C4-2B (cell line): ENCODE measurements around the gene TMEM131L.
"Not testable (repeated sequence)": the region's sequence is repeated elsewhere in the genome, so short reads cannot be mapped to it uniquely, and the experiment has no call there.

ENCODE experiments used
- H3K27ac ChIP-seq: fragments of 450-650 bp; 2 replicates; pipeline ENCODE4 v1.5.1; 2017
- ZFX ChIP-seq: fragments of 450-650 bp; IDR thresholded peaks from 2 replicates; pipeline ENCODE4 v1.6.1; 2017
- TF ChIP-seq, protein P1 (sequence below): fragments of 450-650 bp; conservative IDR thresholded peaks from 2 replicates; pipeline ENCODE4 v1.5.1; 2017; ENCODE audit warnings: mild to moderate bottlenecking

TMEM131L gene

DNA sequence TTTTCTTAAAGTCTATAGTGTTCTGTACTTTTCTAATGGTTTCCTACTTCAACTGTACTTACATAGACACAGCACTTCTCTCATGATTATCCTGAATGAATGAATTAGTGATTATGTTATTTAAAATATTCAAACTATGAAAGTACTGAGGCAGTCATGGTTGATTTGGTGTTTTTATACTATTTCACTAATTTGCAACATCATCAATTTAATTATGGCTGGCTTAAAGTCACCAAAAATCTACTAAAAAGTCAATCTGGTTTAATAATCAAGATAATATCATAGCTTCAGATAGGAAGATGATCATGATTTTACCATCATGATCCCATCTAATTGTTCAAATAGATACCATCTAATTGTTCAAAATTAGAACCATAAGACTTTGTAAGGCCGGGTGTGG, 16.8 kb upstream of the TMEM131L start:
- no peak for TF ChIP-seq ZFX
- TF ChIP-seq, protein P1, sequence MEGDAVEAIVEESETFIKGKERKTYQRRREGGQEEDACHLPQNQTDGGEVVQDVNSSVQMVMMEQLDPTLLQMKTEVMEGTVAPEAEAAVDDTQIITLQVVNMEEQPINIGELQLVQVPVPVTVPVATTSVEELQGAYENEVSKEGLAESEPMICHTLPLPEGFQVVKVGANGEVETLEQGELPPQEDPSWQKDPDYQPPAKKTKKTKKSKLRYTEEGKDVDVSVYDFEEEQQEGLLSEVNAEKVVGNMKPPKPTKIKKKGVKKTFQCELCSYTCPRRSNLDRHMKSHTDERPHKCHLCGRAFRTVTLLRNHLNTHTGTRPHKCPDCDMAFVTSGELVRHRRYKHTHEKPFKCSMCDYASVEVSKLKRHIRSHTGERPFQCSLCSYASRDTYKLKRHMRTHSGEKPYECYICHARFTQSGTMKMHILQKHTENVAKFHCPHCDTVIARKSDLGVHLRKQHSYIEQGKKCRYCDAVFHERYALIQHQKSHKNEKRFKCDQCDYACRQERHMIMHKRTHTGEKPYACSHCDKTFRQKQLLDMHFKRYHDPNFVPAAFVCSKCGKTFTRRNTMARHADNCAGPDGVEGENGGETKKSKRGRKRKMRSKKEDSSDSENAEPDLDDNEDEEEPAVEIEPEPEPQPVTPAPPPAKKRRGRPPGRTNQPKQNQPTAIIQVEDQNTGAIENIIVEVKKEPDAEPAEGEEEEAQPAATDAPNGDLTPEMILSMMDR, result no peak
- H3K27ac ChIP-seq, result no peak overlapping the region

DNA sequence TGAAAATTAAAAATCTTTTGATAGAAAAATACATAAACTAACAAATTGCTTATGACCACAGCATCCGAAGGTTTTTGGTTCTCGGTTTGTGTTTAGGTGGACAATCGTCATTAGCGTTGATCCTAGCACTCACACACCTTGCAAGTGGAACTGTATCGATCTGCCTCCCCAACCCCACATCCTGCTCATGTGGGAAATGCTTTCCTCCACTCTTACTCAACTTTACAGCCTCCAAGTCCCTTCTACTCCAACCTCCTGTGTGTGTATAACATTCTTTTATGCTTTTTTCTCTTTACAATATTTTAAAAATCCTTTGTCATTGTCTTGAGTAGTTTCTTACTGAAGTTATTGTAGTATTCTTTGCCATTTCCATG, 15.6 kb upstream of the TMEM131L start:
- H3K27ac ChIP-seq, result no peak overlapping the region
- TF ChIP-seq, protein P1, result no peak
- no peak for TF ChIP-seq ZFX

DNA sequence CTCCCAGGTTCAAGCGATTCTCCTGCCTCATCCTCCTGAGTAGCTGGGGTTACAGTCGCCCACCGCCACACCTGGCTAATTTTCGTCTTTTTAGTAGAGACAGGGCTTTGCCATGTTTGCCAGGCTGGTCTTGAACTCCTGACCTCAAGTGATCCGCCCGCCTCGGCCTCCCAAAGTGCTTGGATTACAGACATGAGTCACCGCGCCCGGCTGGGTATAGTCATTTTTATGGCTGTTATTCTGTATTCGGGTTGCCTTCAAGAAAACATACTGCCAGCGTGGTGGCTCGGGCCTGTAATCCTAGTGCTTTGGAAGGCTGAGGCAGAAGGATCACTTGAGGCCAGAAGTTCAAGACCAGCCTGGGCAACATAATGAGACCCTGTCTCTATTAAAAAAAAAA, 15.0 kb upstream of the TMEM131L start:
- H3K27ac ChIP-seq, result not testable (repeated sequence)

DNA sequence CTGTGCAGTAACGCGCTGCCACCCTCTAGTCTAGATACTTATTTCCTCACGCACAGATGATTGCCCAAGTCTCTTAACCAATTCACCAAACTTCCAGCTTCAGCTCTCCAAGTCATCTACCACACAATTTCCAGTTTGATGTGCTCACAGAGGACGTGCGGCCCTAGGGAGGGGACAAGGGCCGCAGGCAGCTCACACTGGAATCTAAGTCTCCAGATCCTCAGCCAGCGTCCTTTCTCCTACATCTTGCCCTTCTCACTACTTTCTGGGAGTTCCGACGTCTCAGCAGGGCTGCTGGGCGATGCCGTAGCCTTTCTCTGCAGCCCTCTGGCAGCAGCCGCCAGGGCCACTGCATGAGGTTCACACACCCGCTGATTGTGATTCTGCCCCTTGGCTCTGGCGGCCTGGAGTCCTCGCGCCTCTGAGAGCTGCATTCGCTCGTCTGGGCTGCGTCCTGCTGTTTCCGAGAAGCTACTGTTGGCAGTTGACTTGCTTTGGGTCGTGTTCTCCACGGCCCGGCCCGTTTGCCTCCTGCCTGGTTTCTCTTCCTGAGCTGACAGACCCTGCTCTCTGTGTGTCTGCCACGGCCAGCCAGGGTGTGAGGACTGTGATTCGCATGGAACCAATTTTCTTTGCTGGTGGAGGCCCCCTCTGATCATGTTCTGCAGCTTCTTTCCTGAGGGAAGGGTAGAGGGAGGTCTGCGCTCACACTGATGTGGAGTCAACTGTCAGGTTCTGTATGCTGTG, 14.1 kb upstream of the TMEM131L start:
- TF ChIP-seq, protein P1, result no peak
- TF ChIP-seq ZFX, result no peak
- no peak overlapping the region for H3K27ac ChIP-seq

DNA sequence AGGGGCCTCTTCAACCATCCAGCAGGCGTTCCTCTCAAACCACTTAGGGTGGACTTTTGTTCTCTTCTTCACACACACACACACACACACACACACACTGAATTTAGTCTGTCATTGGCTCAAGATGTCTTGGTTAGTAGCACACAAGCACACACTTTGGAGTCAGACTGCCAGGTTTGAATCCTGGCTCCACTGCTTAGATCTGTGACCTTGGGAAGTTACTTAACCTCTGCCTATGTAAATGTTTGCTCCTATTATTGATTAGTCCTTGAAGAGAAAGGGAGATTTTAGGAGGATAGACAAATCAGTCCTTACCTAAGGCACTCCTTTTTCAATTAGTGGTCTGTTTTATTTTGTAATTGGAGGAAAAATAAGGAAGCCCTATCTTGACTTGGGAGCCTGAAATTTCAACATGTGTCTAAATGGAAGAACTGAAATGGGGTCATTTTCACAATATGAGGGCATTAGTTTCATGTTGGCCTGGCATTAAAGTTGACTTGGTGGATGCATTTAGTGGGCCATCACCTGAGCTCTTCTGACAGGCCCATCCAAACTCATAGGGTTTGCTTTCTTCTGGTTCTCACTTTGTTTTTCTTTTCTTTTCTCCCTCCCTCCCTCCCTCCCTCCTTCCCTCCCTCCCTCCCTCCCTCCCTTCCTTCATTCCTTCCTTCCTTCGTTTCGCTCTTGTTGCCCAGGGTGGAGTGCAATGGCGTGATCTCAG, 13.3 kb upstream of the TMEM131L start:
- TF ChIP-seq ZFX, result no peak
- TF ChIP-seq, protein P1, result no peak

DNA sequence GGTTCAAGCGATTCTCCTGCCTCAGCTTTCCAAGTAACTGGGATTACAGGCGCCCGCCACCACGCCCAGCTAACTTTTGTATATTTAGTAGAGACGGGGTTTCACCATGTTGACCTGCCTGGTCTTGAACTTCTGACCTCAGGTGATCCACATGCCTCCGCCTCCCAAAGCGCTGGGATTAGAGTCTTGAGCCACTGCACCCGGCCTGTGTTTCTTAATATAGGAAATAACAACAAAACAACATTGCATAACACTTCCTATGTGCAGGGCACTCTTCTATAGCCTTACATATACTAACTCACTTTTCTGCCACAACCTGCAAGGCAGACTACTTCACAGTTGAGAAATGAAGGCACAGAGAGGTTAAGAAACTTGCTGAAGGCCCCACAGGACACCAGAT, 12.8 kb upstream of the TMEM131L start:
- no peak overlapping the region for H3K27ac ChIP-seq
- no peak for TF ChIP-seq ZFX
- TF ChIP-seq, protein P1, result no peak

More for the DNA sequence above, 13.3 kb upstream of the TMEM131L start:
- no peak overlapping the region for H3K27ac ChIP-seq

DNA sequence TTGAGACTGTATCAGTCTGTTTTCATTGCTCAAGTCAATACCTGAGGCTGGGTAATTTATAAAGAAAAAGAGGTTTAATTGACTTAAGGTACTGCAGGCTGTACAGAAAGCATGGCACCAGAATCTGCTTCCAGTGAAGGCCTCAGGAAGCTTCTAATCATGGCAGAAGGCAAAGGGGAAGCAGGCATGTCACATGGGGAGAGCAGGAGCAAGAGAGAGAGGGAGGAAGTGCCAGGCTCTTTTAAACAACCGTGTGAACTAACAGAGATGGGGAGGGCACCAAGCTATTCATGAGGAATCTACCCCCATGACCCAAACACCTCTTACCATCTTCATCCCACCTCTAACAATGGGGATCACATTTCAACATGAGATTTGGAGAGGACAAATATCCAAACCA, 7.2 kb upstream of the TMEM131L start:
- H3K27ac ChIP-seq, result no peak overlapping the region
- TF ChIP-seq ZFX, result no peak
- TF ChIP-seq, protein P1, result no peak

DNA sequence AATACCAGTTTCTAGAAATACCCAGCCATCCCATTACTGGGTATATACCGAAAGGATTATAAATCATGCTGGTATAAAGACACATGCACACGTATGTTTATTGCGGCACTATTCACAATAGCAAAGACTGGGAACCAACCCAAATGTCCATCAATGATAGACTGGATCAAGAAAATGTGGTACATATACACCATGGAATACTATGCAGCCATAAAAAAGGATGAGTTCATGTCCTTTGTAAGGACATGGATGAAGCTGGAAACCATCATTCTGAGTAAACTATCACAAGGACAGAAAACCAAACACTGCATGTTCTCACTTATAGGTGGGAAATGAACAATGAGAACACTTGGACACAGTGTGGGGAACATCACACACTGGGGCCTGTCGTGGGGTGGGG, 4.6 kb upstream of the TMEM131L start:
- H3K27ac ChIP-seq, result not testable (repeated sequence)
